Measurements from ENCODE around the gene SERPINB6. TPM values are rescaled to one million over a fixed set of nuclear protein-coding genes. Genes with fewer than 3 reads are reported as not detected.
"Not testable (repeated sequence)": the region's sequence is repeated elsewhere in the genome, so short reads cannot be mapped to it uniquely, and the experiment has no call there.

Gene SERPINB6
- total and polyA plus RNA-seq, 10 donors = 111 to 256 (median 191) TPM

DNA sequence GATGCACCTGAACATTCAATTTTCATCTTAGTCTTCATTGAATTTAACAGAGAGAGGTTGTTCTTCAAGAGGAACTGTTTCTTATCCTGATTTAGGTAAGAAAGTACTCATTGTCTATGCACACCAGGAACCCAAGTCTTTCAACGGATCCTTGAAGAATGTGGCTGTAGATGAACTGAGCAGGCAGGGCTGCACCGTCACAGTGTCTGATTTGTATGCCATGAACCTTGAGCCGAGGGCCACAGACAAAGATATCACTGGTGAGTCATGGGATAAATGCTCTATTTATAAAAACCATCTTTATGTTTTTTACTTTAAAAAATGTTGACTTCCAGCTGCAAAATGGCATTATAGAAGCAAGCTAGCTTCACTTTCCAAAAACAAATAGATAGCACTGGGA is 38.6 kb upstream of the SERPINB6 start:
- intact Hi-C loops (cut with DNase I; ENCODE audit: low total_unique reads) = no loop called here
- 94 to 98% (median 97%) methylated on average over 3 of the region's 3 CpGs for WGBS, 5 donors
- no peaks in the 10 kb centered on the region for H3K27me3 ChIP-seq (replicated peaks in 1 of 7)
- H3K4me1 ChIP-seq = peaks cover 0 to 15% (median 7%) of the 10 kb centered on the region in 6 donors
- peak overlapping the region in 1 of 8 donors; percentile 45 for H3K27ac ChIP-seq
- peaks cover 0 to 100% (median 33%) of the 10 kb centered on the region in 6 donors for H3K36me3 ChIP-seq
- no peak for DNase-seq
- peaks cover 2 to 28% (median 25%) of the 10 kb centered on the region in 8 donors for H3K9me3 ChIP-seq
- no peak overlapping the region for H3K4me3 ChIP-seq
- TF ChIP-seq CTCF (IDR thresholded peaks at IDR 0.05 in 8 of 11, conservative IDR thresholded peaks at IDR 0.05 in 3 of 11) (no peak), POLR2AphosphoS5 (IDR thresholded peaks at IDR 0.05) (no peak), POLR2A (IDR thresholded peaks at IDR 0.05) (no peak)

DNA sequence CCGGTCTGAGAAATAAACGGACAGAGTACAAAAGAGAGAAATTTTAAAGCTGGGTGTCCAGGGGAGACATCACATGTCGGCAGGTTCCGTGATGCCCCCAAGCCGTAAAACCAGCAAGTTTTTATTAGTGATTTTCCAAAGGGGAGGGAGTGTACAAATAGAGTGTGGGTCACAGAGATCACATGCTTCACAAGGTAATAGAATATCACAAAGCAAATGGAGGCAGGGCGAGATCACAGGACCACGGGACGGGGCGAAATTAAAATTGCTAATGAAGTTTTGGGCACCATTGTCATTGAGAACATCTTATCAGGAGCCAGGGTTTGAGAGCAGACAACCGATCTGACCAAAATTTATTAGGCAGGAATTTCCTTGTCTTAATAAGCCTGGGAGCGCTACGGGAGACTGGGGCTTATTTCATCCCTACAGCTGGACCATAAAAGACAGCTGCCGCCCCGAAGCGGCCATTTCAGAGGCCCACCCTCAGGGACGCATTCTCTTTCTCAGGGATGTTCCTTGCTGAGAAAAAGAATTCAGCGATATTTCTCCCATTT is 37.4 kb upstream of the SERPINB6 start:
- H3K4me1 ChIP-seq; intact Hi-C loops (cut with DNase I; ENCODE audit: low total_unique reads); H3K27me3 ChIP-seq (replicated peaks in 1 of 7); H3K4me3 ChIP-seq; DNase-seq; H3K27ac ChIP-seq: not testable (repeated sequence)
- 96 to 98% (median 97%) methylated on average over 17 of the region's 17 CpGs for WGBS, 5 donors
- peaks cover 2 to 28% (median 25%) of the 10 kb centered on the region in 8 donors for H3K9me3 ChIP-seq
- H3K36me3 ChIP-seq = peaks cover 0 to 100% (median 32%) of the 10 kb centered on the region in 6 donors

DNA sequence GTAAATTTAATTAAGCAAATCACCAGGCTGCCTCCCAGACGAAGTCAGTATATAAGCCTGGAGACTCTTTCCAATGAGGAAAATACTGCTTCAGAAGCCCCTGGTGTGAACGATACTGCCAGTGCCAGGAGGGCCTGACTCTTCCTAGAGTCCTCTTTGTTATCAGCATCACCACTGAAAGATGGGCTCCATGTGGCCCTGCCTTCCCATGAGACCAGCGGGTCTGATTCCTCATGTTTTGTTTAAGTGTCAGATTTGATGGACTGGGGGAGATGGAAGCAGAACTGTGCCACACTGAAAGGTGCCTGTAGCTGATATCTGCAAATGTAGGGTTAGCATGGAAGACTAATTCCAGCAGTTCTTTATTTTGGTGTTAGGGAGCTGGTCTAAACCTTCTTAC is 36.2 kb upstream of the SERPINB6 start:
- intact Hi-C loops (cut with DNase I; ENCODE audit: low total_unique reads) = no loop called here
- Histone ChIP-seq H3K9me3 (peaks cover 2 to 27% (median 24%) of the 10 kb centered on the region in 8 donors), H3K27me3 (replicated peaks in 1 of 7) (no peaks in the 10 kb centered on the region), H3K27ac (no peak overlapping the region), H3K4me3 (no peak overlapping the region), H3K4me1 (peaks cover 0 to 5% (median under 1%) of the 10 kb centered on the region in 6 donors), H3K36me3 (peaks cover 0 to 90% (median 29%) of the 10 kb centered on the region in 6 donors)
- whole genome bisulfite sequencing, 5 donors = 87 to 95% (median 93%) methylated on average over 3 of the region's 3 CpGs
- DNase-seq = no peak
- no peak for TF ChIP-seq POLR2AphosphoS5 (IDR thresholded peaks at IDR 0.05)
- no peak for TF ChIP-seq CTCF (IDR thresholded peaks at IDR 0.05 in 8 of 11, conservative IDR thresholded peaks at IDR 0.05 in 3 of 11)
- no peak for TF ChIP-seq POLR2A (IDR thresholded peaks at IDR 0.05)

DNA sequence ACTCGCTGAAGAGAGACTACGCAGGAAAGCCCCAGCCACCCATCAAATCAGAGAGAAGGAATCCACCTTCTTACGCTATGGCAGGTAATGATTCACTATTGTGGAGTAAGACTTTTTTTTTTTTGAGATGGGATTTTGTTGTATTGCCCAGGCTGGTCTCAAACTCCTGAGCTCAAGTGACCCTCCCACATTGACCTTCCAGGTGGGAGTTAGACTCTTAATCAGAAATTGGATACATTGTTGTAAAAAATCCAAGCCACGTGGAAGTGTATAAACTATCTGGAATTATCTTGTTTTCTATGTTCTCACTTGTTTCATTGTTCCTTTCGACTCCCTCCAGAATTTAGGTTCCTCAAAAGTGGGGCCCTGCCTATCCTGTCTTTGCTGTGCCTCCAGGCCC is 35.1 kb upstream of the SERPINB6 start:
- Histone ChIP-seq H3K36me3 (peaks cover 0 to 79% (median 29%) of the 10 kb centered on the region in 6 donors), H3K4me1 (peaks cover 2 to 16% (median 11%) of the 10 kb centered on the region in 6 donors), H3K9me3 (peaks cover 2 to 16% (median 13%) of the 10 kb centered on the region in 8 donors), H3K27ac (no peak overlapping the region), H3K27me3 (replicated peaks in 1 of 7) (no peaks in the 10 kb centered on the region), H3K4me3 (no peak overlapping the region)
- 86 to 94% (median 91%) methylated on average over 5 of the region's 5 CpGs for WGBS, 5 donors
- TF ChIP-seq POLR2AphosphoS5 (IDR thresholded peaks at IDR 0.05) = no peak
- no peak for TF ChIP-seq POLR2A (IDR thresholded peaks at IDR 0.05)
- no peak for TF ChIP-seq CTCF (IDR thresholded peaks at IDR 0.05 in 8 of 11, conservative IDR thresholded peaks at IDR 0.05 in 3 of 11)
- no peak for DNase-seq
- intact Hi-C loops (cut with DNase I; ENCODE audit: low total_unique reads) = no loop called here
